HEK293 (cell line): Measurements from ENCODE around the gene POC1B.

Source experiments
- CTCF ChIA-PET: fragments of 350-600 bp; formaldehyde crosslinking; extraction: SDS; loops from one replicate; lab custom pipeline; 2021; ENCODE audit warnings: antibody characterized with exemption; lab: Yijun Ruan, JAX
- POLR2A ChIA-PET: fragments of 300-600 bp; formaldehyde crosslinking; extraction: SDS; loops from one replicate; lab custom pipeline; 2020; ENCODE audit warnings: antibody characterized with exemption, inconsistent platforms; lab: Yijun Ruan, JAX
- H3K27ac ChIP-seq: fragments of 200-500 bp; sonication (Bioruptor generic); 2 replicates; pipeline ENCODE4 v1.5.1; 2014; ENCODE audit warnings: low read depth, low read length, control low read depth, inconsistent platforms; ENCODE audit errors: extremely low read depth
- H3K36me3 ChIP-seq, 2 experiments: fragments of 200-500 bp in 1 of 2; sonication (Bioruptor generic) in 1 of 2; 1 replicate in 1 of 2; 2 replicates in 1 of 2; pipeline ENCODE4 v1.5.1; 2014 to 2017; ENCODE audit warnings: inconsistent platforms in 2 of 2, low read length in 2 of 2; ENCODE audit not compliant: control insufficient read depth in 2 of 2, insufficient read depth in 1 of 2
- H3K4me1 ChIP-seq: fragments of 200-500 bp; sonication (Bioruptor generic); 2 replicates; pipeline ENCODE4 v1.5.1; 2014; ENCODE audit warnings: mild to moderate bottlenecking, low read length, inconsistent platforms; ENCODE audit not compliant: control insufficient read depth, insufficient read depth
- H3K4me3 ChIP-seq: 2 replicates; pipeline ENCODE4 v1.5.1; 2011; ENCODE audit warnings: low read depth, mild to moderate bottlenecking, control low read depth, low read length, moderate library complexity
- H3K9me3 ChIP-seq: fragments of 200-500 bp; sonication (Bioruptor generic); 2 replicates; pipeline ENCODE4 v1.5.1; 2014; ENCODE audit warnings: low read depth, low read length, inconsistent platforms; ENCODE audit not compliant: control insufficient read depth, insufficient read depth
- BCL11A ChIP-seq: fragments of 450-650 bp; formaldehyde crosslinking; IDR thresholded peaks from 2 replicates; pipeline ENCODE4 v1.5.1; 2016; ENCODE audit warnings: low read depth, missing biosample characterization, missing genetic modification characterization
- FEZF1 ChIP-seq: fragments of 450-650 bp; formaldehyde crosslinking; IDR thresholded peaks from 2 replicates; pipeline ENCODE4 v1.5.1; 2016; ENCODE audit warnings: missing biosample characterization, missing genetic modification characterization
- KLF7 ChIP-seq: fragments of 450-650 bp; formaldehyde crosslinking; IDR thresholded peaks from 2 replicates; pipeline ENCODE4 v1.5.1; 2016; ENCODE audit warnings: missing biosample characterization, missing genetic modification characterization, borderline replicate concordance
- OVOL3 ChIP-seq: fragments of 450-650 bp; formaldehyde crosslinking; IDR thresholded peaks from 2 replicates; pipeline ENCODE4 v1.5.1; 2016; ENCODE audit warnings: missing biosample characterization, missing genetic modification characterization
- SCRT2 ChIP-seq: fragments of 450-650 bp; formaldehyde crosslinking; IDR thresholded peaks from 2 replicates; pipeline ENCODE4 v1.5.1; 2016; ENCODE audit warnings: missing biosample characterization, missing genetic modification characterization
- SP3 ChIP-seq: fragments of 450-650 bp; formaldehyde crosslinking; IDR thresholded peaks from 2 replicates; pipeline ENCODE4 v1.5.1; 2016; ENCODE audit warnings: missing biosample characterization, missing genetic modification characterization
- TCF7L2 ChIP-seq: IDR thresholded peaks from 2 replicates; pipeline ENCODE4 v1.6.1; 2011; ENCODE audit warnings: low read depth, mild to moderate bottlenecking, inconsistent platforms, low read length, moderate library complexity, borderline replicate concordance
- ZBTB20 ChIP-seq: fragments of 450-650 bp; formaldehyde crosslinking; IDR thresholded peaks from 2 replicates; pipeline ENCODE4 v1.5.1; 2016; ENCODE audit warnings: missing biosample characterization, missing genetic modification characterization
- ZFP37 ChIP-seq: fragments of 450-650 bp; formaldehyde crosslinking; IDR thresholded peaks from 2 replicates; pipeline ENCODE4 v1.5.1; 2016; ENCODE audit warnings: missing biosample characterization, missing genetic modification characterization
- ZNF2 ChIP-seq: fragments of 450-650 bp; formaldehyde crosslinking; IDR thresholded peaks from 2 replicates; pipeline ENCODE4 v1.5.1; 2016; ENCODE audit warnings: missing biosample characterization, missing genetic modification characterization
- ZNF266 ChIP-seq: fragments of 450-650 bp; formaldehyde crosslinking; IDR thresholded peaks from 2 replicates; pipeline ENCODE4 v1.5.1; 2016; ENCODE audit warnings: missing biosample characterization, missing genetic modification characterization, low read depth
- ZNF324 ChIP-seq: fragments of 450-650 bp; formaldehyde crosslinking; IDR thresholded peaks from 2 replicates; pipeline ENCODE4 v1.5.1; 2016; ENCODE audit warnings: missing biosample characterization, missing genetic modification characterization
- ZNF354C ChIP-seq: fragments of 450-650 bp; formaldehyde crosslinking; IDR thresholded peaks from 2 replicates; pipeline ENCODE4 v1.5.1; 2016; ENCODE audit warnings: missing biosample characterization, missing genetic modification characterization, low read depth, borderline replicate concordance
- ZNF391 ChIP-seq: fragments of 450-650 bp; formaldehyde crosslinking; IDR thresholded peaks from 2 replicates; pipeline ENCODE4 v1.5.1; 2016; ENCODE audit warnings: low read depth, missing biosample characterization, missing genetic modification characterization, borderline replicate concordance
- ZNF501 ChIP-seq: fragments of 450-650 bp; formaldehyde crosslinking; IDR thresholded peaks from 2 replicates; pipeline ENCODE4 v1.5.1; 2016; ENCODE audit warnings: missing biosample characterization, missing genetic modification characterization
- ZNF514 ChIP-seq: fragments of 450-650 bp; formaldehyde crosslinking; IDR thresholded peaks from 2 replicates; pipeline ENCODE4 v1.5.1; 2016; ENCODE audit warnings: missing biosample characterization, missing genetic modification characterization
- ZNF707 ChIP-seq: fragments of 450-650 bp; formaldehyde crosslinking; IDR thresholded peaks from 2 replicates; pipeline ENCODE4 v1.5.1; 2016; ENCODE audit warnings: missing biosample characterization, missing genetic modification characterization
- TF ChIP-seq, protein P1 (sequence below): fragments of 450-650 bp; formaldehyde crosslinking; IDR thresholded peaks from 2 replicates; pipeline ENCODE4 v1.5.1; 2017; ENCODE audit warnings: missing biosample characterization, mild to moderate bottlenecking, missing genetic modification characterization, moderate library complexity
- TF ChIP-seq, protein P2 (sequence below): fragments of 450-650 bp; formaldehyde crosslinking; IDR thresholded peaks from 2 replicates; pipeline ENCODE4 v1.5.1; 2016; ENCODE audit warnings: missing biosample characterization, missing genetic modification characterization
- TF ChIP-seq, protein P3 (sequence below): fragments of 450-650 bp; formaldehyde crosslinking; IDR thresholded peaks from 2 replicates; pipeline ENCODE4 v1.5.1; 2017; ENCODE audit warnings: missing biosample characterization, missing genetic modification characterization
- TF ChIP-seq, protein P4 (sequence below): fragments of 450-650 bp; IDR thresholded peaks from 2 replicates; pipeline ENCODE4 v1.5.1; 2018; ENCODE audit warnings: missing biosample characterization, missing genetic modification characterization
- TF ChIP-seq, protein P5 (sequence below): fragments of 450-650 bp; formaldehyde crosslinking; IDR thresholded peaks from 2 replicates; pipeline ENCODE4 v1.5.1; 2016; ENCODE audit warnings: missing biosample characterization, missing genetic modification characterization
- TF ChIP-seq, protein P6 (sequence below): fragments of 450-650 bp; formaldehyde crosslinking; IDR thresholded peaks from 2 replicates; pipeline ENCODE4 v1.5.1; 2017; ENCODE audit warnings: missing biosample characterization, missing genetic modification characterization
- TF ChIP-seq, protein P7 (sequence below): fragments of 450-650 bp; formaldehyde crosslinking; IDR thresholded peaks from 2 replicates; pipeline ENCODE4 v1.5.1; 2016; ENCODE audit warnings: missing biosample characterization, missing genetic modification characterization

The POC1B gene

DNA sequence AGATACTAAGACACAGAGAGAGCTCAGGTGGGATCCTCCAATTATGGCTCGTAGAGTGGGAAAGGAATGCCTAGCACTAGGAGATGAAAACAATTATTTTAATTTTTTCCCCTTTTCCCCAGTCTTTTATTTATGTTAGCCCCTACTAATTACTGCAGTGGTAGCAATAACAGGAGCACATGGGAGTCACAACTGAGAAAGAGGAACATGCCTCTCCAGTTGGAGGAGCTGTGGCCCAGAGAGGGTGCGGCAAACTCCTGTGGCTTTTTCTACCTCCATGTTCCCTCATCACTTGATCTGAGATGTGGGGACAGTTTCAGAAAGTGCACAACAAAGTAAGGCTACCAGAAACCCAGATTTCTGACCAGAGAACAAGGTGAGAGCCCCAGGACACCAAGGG, 25.9 kb upstream of the POC1B start:
- TF ChIP-seq ZNF501 (tag by site-specific recombination) (no peak), ZFP37 (tag by site-specific recombination) (no peak), FEZF1 (tag by site-specific recombination) (no peak), ZNF324 (tag by site-specific recombination) (no peak), OVOL3 (tag by site-specific recombination) (no peak), KLF7 (tag by site-specific recombination) (no peak), SP3 (tag by site-specific recombination) (no peak), ZBTB20 (tag by site-specific recombination) (no peak), ZNF266 (tag by site-specific recombination) (no peak), TCF7L2 (no peak), ZNF391 (no peak), ZNF2 (no peak)
- TF ChIP-seq, protein P1, sequence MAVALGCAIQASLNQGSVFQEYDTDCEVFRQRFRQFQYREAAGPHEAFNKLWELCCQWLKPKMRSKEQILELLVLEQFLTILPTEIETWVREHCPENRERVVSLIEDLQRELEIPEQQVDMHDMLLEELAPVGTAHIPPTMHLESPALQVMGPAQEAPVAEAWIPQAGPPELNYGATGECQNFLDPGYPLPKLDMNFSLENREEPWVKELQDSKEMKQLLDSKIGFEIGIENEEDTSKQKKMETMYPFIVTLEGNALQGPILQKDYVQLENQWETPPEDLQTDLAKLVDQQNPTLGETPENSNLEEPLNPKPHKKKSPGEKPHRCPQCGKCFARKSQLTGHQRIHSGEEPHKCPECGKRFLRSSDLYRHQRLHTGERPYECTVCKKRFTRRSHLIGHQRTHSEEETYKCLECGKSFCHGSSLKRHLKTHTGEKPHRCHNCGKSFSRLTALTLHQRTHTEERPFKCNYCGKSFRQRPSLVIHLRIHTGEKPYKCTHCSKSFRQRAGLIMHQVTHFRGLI (tag by site-specific recombination): no peak
- TF ChIP-seq, protein P2, sequence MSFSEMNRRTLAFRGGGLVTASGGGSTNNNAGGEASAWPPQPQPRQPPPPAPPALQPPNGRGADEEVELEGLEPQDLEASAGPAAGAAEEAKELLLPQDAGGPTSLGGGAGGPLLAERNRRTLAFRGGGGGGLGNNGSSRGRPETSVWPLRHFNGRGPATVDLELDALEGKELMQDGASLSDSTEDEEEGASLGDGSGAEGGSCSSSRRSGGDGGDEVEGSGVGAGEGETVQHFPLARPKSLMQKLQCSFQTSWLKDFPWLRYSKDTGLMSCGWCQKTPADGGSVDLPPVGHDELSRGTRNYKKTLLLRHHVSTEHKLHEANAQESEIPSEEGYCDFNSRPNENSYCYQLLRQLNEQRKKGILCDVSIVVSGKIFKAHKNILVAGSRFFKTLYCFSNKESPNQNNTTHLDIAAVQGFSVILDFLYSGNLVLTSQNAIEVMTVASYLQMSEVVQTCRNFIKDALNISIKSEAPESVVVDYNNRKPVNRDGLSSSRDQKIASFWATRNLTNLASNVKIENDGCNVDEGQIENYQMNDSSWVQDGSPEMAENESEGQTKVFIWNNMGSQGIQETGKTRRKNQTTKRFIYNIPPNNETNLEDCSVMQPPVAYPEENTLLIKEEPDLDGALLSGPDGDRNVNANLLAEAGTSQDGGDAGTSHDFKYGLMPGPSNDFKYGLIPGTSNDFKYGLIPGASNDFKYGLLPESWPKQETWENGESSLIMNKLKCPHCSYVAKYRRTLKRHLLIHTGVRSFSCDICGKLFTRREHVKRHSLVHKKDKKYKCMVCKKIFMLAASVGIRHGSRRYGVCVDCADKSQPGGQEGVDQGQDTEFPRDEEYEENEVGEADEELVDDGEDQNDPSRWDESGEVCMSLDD: no peak
- TF ChIP-seq, protein P3, sequence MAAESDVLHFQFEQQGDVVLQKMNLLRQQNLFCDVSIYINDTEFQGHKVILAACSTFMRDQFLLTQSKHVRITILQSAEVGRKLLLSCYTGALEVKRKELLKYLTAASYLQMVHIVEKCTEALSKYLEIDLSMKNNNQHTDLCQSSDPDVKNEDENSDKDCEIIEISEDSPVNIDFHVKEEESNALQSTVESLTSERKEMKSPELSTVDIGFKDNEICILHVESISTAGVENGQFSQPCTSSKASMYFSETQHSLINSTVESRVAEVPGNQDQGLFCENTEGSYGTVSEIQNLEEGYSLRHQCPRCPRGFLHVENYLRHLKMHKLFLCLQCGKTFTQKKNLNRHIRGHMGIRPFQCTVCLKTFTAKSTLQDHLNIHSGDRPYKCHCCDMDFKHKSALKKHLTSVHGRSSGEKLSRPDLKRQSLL (tag by site-specific recombination): no peak
- TF ChIP-seq, protein P4, sequence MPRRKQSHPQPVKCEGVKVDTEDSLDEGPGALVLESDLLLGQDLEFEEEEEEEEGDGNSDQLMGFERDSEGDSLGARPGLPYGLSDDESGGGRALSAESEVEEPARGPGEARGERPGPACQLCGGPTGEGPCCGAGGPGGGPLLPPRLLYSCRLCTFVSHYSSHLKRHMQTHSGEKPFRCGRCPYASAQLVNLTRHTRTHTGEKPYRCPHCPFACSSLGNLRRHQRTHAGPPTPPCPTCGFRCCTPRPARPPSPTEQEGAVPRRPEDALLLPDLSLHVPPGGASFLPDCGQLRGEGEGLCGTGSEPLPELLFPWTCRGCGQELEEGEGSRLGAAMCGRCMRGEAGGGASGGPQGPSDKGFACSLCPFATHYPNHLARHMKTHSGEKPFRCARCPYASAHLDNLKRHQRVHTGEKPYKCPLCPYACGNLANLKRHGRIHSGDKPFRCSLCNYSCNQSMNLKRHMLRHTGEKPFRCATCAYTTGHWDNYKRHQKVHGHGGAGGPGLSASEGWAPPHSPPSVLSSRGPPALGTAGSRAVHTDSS (tag by site-specific recombination): no peak
- TF ChIP-seq, protein P5, sequence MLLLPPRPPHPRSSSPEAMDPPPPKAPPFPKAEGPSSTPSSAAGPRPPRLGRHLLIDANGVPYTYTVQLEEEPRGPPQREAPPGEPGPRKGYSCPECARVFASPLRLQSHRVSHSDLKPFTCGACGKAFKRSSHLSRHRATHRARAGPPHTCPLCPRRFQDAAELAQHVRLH (tag by site-specific recombination): no peak
- no peak overlapping the region for H3K27ac ChIP-seq
- no peaks in the 10 kb centered on the region for H3K36me3 ChIP-seq
- ChIA-PET POLR2A (interaction anchor here (1.0 kb wide), 1 partner anchor 157 kb away, joined by 3 read pairs; the partner anchor contains the start of gene ATP2B1), CTCF (interaction anchor here (0.6 to 1.4 kb wide), 3 partner anchors 8 to 535 kb away, joined by 3 to 7 read pairs (median 4); no protein-coding TSS in a partner anchor)
- peaks cover 2% of the 10 kb centered on the region; the same call in 1 of the 2 replicates for H3K4me1 ChIP-seq
- H3K4me3 ChIP-seq: no peak overlapping the region
- no peaks in the 10 kb centered on the region for H3K9me3 ChIP-seq

DNA sequence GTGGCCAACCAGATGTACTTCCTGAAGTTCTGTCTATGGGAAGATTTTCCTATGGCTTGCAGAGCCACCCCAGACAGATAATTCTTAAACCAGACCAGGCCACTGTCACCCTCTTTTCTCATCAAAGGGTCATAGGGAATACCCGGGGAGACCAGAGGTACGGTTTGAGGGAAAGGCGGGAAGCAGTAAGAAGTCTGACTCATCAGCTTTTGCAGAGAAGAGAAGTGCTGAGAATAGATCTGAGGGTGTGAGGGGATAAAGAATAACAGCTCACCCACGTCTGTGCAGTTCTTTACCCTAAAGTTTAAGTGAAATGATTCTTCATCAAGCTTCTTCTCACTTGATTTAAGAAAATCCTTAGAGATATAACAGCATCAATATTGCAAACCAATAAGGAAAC, 21.3 kb upstream of the POC1B start:
- ChIA-PET POLR2A (interaction anchor here (1.2 kb wide), 1 partner anchor 162 kb away, joined by 3 read pairs; no protein-coding TSS in a partner anchor), CTCF (no interaction called here)
- Histone ChIP-seq H3K36me3 (no peaks in the 10 kb centered on the region), H3K4me3 (no peak overlapping the region), H3K4me1 (no peaks in the 10 kb centered on the region), H3K9me3 (no peaks in the 10 kb centered on the region), H3K27ac (no peak overlapping the region)
- no peak for TF ChIP-seq ZNF501 (tag by site-specific recombination)
- TF ChIP-seq, protein P6, sequence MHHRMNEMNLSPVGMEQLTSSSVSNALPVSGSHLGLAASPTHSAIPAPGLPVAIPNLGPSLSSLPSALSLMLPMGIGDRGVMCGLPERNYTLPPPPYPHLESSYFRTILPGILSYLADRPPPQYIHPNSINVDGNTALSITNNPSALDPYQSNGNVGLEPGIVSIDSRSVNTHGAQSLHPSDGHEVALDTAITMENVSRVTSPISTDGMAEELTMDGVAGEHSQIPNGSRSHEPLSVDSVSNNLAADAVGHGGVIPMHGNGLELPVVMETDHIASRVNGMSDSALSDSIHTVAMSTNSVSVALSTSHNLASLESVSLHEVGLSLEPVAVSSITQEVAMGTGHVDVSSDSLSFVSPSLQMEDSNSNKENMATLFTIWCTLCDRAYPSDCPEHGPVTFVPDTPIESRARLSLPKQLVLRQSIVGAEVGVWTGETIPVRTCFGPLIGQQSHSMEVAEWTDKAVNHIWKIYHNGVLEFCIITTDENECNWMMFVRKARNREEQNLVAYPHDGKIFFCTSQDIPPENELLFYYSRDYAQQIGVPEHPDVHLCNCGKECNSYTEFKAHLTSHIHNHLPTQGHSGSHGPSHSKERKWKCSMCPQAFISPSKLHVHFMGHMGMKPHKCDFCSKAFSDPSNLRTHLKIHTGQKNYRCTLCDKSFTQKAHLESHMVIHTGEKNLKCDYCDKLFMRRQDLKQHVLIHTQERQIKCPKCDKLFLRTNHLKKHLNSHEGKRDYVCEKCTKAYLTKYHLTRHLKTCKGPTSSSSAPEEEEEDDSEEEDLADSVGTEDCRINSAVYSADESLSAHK (tag by site-specific recombination): no peak
- TF ChIP-seq, protein P7, sequence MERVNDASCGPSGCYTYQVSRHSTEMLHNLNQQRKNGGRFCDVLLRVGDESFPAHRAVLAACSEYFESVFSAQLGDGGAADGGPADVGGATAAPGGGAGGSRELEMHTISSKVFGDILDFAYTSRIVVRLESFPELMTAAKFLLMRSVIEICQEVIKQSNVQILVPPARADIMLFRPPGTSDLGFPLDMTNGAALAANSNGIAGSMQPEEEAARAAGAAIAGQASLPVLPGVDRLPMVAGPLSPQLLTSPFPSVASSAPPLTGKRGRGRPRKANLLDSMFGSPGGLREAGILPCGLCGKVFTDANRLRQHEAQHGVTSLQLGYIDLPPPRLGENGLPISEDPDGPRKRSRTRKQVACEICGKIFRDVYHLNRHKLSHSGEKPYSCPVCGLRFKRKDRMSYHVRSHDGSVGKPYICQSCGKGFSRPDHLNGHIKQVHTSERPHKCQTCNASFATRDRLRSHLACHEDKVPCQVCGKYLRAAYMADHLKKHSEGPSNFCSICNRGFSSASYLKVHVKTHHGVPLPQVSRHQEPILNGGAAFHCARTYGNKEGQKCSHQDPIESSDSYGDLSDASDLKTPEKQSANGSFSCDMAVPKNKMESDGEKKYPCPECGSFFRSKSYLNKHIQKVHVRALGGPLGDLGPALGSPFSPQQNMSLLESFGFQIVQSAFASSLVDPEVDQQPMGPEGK: no peak
- no peak for TF ChIP-seq BCL11A (tag by site-specific recombination)
- no peak for TF ChIP-seq ZNF514
- no peak for TF ChIP-seq SCRT2
- no peak for TF ChIP-seq ZNF354C (tag by site-specific recombination)
- TF ChIP-seq ZNF707 (tag by site-specific recombination): no peak
